ENCODE results near the gene CIB4.

DNA sequence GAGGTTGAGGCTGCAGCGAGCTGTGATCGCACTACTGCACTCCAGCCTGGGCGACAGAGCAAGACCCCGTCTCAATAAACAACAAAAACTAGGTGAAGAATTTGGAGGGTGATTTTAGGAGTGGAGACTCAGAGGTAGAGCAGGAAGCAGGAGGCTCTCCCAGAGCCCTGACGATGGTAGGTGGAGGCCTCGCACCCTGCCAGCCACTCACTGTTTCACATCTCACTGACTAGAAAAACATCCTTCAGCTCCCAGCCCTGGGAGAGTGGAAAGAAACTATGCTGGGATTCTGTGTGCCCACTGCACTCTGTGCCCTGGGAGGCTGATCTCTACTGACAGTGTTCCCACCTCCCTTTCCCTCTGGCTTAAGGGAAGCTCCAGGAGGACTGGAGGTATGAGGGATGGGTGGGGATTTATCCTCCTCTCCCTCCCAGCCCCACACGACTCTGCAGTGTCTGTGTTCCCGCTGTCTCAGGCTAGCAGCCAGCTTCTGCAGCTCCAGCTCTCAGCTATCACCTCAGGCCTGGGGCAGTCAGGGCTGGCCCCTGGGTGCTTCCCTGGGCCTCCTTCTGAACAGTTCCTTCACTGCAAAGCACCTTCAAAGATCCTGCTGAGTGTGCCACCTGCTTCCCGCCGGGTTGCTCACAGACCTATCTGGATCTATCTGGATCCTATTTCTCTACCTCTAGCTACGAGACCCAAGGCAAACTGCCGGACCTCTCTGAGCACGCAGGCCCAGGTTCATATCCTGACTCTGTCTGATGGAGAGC, 9.6 kb downstream of the CIB4 start:
- TF ChIP-seq POLR2AphosphoS5 (IDR thresholded peaks at IDR 0.05; ENCODE audit: low read depth, low read length) (no peak), TAF1 (IDR thresholded peaks at IDR 0.05; ENCODE audit: borderline replicate concordance, insufficient read depth, low read length) (no peak), FOXP2 (optimal IDR thresholded peaks at IDR 0.05; ENCODE audit: borderline replicate concordance, extremely low read depth, extremely low read length, insufficient read depth) (no peak), SIN3A (IDR thresholded peaks at IDR 0.05; ENCODE audit: borderline replicate concordance, insufficient read depth, low read length) (no peak)
- TF ChIP-seq, protein P1, sequence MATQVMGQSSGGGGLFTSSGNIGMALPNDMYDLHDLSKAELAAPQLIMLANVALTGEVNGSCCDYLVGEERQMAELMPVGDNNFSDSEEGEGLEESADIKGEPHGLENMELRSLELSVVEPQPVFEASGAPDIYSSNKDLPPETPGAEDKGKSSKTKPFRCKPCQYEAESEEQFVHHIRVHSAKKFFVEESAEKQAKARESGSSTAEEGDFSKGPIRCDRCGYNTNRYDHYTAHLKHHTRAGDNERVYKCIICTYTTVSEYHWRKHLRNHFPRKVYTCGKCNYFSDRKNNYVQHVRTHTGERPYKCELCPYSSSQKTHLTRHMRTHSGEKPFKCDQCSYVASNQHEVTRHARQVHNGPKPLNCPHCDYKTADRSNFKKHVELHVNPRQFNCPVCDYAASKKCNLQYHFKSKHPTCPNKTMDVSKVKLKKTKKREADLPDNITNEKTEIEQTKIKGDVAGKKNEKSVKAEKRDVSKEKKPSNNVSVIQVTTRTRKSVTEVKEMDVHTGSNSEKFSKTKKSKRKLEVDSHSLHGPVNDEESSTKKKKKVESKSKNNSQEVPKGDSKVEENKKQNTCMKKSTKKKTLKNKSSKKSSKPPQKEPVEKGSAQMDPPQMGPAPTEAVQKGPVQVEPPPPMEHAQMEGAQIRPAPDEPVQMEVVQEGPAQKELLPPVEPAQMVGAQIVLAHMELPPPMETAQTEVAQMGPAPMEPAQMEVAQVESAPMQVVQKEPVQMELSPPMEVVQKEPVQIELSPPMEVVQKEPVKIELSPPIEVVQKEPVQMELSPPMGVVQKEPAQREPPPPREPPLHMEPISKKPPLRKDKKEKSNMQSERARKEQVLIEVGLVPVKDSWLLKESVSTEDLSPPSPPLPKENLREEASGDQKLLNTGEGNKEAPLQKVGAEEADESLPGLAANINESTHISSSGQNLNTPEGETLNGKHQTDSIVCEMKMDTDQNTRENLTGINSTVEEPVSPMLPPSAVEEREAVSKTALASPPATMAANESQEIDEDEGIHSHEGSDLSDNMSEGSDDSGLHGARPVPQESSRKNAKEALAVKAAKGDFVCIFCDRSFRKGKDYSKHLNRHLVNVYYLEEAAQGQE (IDR thresholded peaks at IDR 0.05; ENCODE audit: insufficient read depth in 1 of 2, low read depth in 2 of 2, low read length in 2 of 2), result no peak
